Activated naive CD4-positive, alpha-beta T cell treated with anti-CD3 and anti-CD28 coated beads, Interleukin-2, amount 50 U/mL, for 24 hours (primary cell): ENCODE measurements around the gene WNT3.
A peak's percentile ranks its signal among the peaks of the same experiment; 100 is the strongest.
"Not testable (repeated sequence)": the region's sequence is repeated elsewhere in the genome, so short reads cannot be mapped to it uniquely, and the experiment has no call there.

Experiments used
- H3K27ac Mint-ChIP-seq: one replicate; pipeline ENCODE4 v1.8.0; 2021; ENCODE audit warnings: mild to moderate bottlenecking, mixed read lengths
- H3K27me3 Mint-ChIP-seq: one replicate; pipeline ENCODE4 v1.8.0; 2021; ENCODE audit warnings: mixed read lengths
- H3K36me3 Mint-ChIP-seq: one replicate; pipeline ENCODE4 v1.8.0; 2021; ENCODE audit warnings: mixed read lengths
- H3K4me1 Mint-ChIP-seq: one replicate; pipeline ENCODE4 v1.8.0; 2021; ENCODE audit warnings: mixed read lengths
- H3K4me3 Mint-ChIP-seq: one replicate; pipeline ENCODE4 v1.8.0; 2021; ENCODE audit warnings: mild to moderate bottlenecking, mixed read lengths
- H3K9me3 Mint-ChIP-seq: one replicate; pipeline ENCODE4 v1.8.0; 2021; ENCODE audit warnings: mixed read lengths

Gene WNT3

GRCh38 chr17:46770818-46771560 lies 47.5 kb downstream of the WNT3 start:
- Mint-ChIP-seq H3K27ac (no peak overlapping the region), H3K36me3 (no peaks in the 10 kb centered on the region), H3K4me3 (peak overlapping the region; percentile 63), H3K4me1 (peaks cover 8% of the 10 kb centered on the region), H3K9me3 (no peaks in the 10 kb centered on the region), H3K27me3 (peaks cover 16% of the 10 kb centered on the region)

DNA sequence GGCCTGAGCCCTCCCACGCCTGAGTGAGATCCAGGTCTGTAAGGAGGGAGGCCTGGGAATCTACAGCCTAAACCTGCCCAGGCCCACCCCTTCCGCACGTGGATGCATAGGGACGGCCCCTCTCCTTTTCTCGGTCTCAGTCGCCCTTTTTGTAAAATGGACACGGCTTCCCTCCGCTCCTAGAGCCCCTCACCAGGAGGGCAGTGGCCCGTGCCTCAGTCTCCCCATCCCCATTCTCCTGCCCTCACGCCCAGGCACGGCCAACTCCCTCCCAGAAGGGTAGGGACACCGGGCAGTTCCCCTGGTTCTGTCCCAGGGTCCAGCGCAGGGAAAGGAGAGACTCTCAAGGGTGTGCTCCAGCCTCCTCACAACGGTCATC lies 48.1 kb downstream of the WNT3 start:
- peak overlapping the region; percentile 63 for H3K4me3 Mint-ChIP-seq
- H3K4me1 Mint-ChIP-seq: peaks cover 8% of the 10 kb centered on the region
- H3K27me3 Mint-ChIP-seq: peaks cover 16% of the 10 kb centered on the region
- no peaks in the 10 kb centered on the region for H3K9me3 Mint-ChIP-seq
- H3K36me3 Mint-ChIP-seq: no peaks in the 10 kb centered on the region
- H3K27ac Mint-ChIP-seq: no peak overlapping the region

DNA sequence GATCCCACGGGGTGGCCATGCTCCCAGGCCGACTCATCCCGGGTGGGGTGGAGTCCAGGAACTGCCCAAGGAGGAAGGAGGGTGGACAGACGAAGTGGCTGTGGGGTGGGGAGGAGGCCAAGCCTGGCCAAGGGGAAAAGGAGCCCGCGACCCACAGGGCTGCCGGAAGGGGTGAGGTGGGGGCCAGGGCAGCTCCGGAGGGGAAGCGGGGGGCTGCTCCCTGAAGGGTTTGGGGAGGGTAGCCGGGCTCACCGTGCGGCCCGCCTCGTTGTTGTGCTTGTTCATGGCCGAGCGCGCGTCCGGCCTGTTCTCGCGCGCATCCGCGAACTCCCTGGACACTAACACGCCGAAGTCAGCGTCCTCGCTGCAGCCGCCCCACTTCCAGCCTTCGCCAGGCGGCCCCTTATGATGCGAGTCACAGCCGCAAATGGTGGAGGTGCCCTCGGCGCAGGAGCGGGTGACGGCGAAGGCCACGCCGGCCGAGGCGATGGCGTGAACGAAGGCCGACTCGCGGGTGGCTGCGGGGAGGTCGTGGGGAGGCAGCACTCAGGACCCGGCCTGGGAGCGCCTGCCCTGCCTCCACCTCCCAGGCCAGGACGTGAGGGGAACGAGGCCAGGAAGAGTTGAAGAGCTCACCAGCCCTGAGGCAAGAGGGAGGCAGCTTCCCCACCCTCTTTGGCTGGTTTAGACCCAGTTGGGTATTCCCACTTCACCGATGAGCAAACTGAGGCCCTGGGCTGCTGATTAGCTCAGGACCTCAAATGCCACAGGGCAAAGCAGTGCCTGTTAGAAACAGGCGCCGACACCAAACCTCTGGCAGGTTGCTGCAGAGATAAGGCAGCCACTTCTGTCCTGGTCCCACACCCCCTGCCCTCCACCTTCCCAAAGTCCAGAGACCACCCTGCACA lies 48.7 kb downstream of the WNT3 start:
- H3K4me1 Mint-ChIP-seq: peaks cover 8% of the 10 kb centered on the region
- peak overlapping the region; percentile 26 for H3K4me3 Mint-ChIP-seq
- H3K9me3 Mint-ChIP-seq: no peaks in the 10 kb centered on the region
- no peaks in the 10 kb centered on the region for H3K36me3 Mint-ChIP-seq
- peaks cover 16% of the 10 kb centered on the region for H3K27me3 Mint-ChIP-seq
- H3K27ac Mint-ChIP-seq: no peak overlapping the region

DNA sequence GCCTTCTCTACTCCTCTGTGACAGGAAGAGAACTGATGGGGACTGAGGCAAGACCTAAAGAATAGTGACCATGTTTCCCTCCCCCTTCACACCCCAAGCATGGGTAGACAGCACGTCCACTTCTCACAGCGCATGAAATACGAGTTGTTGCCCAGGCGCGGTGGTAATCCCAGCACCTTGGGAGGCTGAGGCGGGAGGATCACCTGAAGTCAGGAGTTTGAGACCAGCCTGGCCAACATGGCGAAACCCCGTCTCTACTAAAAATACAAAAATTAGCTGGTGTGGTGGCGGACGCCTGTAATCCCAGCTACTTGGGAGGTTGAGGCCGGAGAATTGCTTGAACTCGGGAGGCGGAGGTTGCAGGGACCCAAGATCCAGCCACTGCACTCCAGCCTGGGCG lies 49.6 kb downstream of the WNT3 start:
- not testable (repeated sequence) for H3K36me3 Mint-ChIP-seq, H3K27ac Mint-ChIP-seq, H3K9me3 Mint-ChIP-seq, H3K4me1 Mint-ChIP-seq, H3K4me3 Mint-ChIP-seq
- peaks cover 13% of the 10 kb centered on the region for H3K27me3 Mint-ChIP-seq

DNA sequence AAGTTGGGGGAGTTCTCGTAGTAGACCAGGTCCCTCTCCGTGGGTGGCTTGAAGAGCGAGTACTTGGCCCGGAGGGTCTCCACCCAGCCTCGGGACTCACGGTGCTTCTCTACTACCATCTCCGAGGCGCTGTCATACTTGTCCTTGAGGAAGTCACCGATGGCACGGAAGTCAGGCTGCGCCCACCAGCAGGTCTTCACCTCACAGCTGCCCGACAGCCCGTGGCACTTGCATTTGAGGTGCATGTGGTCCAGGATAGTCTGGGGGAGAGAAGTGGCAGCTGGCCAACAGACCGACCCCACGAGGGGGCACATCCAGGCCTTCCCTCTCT lies 50.0 kb downstream of the WNT3 start:
- peaks cover 11% of the 10 kb centered on the region for H3K27me3 Mint-ChIP-seq

DNA sequence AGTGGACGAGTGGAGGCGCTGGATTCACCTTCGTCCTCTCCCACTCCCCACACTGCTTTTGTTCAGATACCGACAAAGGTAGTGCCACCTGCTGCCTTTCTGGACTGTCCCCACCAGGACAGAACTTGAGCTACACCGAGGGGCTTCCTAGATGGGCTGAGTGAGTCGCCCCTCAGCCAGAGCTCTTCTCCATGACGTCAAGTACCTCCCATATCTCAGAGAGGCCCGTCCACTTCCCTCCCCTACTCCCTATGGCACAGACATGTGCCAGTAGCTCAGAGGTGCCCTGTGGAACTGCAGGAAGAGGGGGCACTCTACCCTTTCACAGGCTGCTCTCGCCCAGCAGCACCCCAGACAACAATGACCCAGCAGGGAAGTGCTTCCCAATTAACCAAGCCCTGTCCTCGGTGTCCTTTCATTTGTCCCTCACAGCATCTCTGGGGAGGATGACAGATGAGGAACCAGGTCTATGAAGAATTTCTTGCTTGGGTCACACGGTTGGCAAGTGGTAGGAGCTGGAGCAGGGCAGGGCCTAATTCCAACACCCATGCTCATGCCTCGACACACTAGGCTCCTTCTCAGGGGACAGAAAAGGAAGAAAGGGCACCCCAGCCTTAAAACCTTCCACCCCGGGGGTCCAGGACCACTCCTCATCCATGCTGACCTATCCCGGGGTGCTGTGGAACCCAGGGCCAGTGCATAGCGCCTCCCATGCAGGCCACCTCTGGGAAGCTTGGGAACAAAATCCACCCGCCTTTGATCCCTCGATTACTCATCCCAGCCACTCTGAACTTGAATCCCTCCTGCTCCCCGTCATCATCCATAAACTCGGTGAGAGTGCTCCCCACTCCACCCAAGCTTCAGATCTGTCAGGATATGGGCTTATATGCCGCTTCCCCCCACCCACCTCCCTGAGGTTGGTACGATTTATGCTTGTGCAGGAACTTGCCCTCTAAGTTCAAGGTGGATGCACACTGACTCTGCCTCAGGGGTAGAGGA lies 51.7 kb downstream of the WNT3 start:
- H3K27me3 Mint-ChIP-seq: peaks cover 6% of the 10 kb centered on the region
- peaks cover 8% of the 10 kb centered on the region for H3K4me1 Mint-ChIP-seq
- no peaks in the 10 kb centered on the region for H3K36me3 Mint-ChIP-seq
- H3K27ac Mint-ChIP-seq: no peak overlapping the region
- H3K9me3 Mint-ChIP-seq: no peaks in the 10 kb centered on the region
- no peak overlapping the region for H3K4me3 Mint-ChIP-seq

More for the DNA sequence above, 50.0 kb downstream of the WNT3 start:
- Mint-ChIP-seq H3K9me3 (no peaks in the 10 kb centered on the region), H3K4me3 (no peak overlapping the region), H3K4me1 (peaks cover 8% of the 10 kb centered on the region), H3K27ac (no peak overlapping the region), H3K36me3 (no peaks in the 10 kb centered on the region)

GRCh38 chr17:46765453-46765852 lies 53.0 kb downstream of the WNT3 start:
- Mint-ChIP-seq H3K27me3 (peaks cover 2% of the 10 kb centered on the region), H3K27ac (no peak overlapping the region), H3K4me3 (no peak overlapping the region), H3K9me3 (no peaks in the 10 kb centered on the region), H3K4me1 (peaks cover 4% of the 10 kb centered on the region), H3K36me3 (no peaks in the 10 kb centered on the region)

DNA sequence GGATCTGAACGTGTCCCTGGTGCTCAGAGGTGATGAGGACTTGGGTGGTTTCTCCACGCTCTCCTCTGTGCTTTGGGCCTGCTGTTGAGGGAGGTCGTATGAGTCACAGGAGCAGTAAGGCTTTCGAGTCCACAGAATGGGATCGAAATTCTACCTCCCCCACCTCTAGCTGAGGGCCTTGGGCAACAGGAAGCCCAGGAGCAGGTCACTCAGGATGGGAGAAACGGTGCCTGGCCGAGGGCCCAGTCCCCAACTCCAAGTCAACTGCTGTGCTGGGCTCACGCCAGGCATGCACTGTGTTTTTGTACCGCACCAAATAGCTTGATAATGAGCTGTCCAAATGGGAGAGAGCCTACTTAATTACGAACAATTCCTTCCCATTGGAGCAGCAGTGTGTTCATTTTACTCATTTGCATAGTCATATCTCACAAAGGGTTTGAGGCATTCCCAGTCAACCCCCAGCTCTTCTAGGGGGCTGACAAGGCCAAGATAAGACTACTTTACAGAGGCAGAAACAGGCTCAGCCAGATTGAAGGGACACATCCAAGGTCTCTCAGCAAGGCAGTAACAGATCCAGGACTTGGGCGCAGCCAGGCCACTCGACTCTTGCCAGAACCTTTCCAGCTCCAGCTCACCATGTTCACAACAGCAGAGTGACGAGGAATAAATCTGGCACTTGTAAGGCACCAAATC lies 53.6 kb downstream of the WNT3 start:
- peaks cover 2% of the 10 kb centered on the region for H3K27me3 Mint-ChIP-seq
- no peaks in the 10 kb centered on the region for H3K9me3 Mint-ChIP-seq
- H3K4me3 Mint-ChIP-seq: no peak overlapping the region
- no peak overlapping the region for H3K27ac Mint-ChIP-seq
- H3K36me3 Mint-ChIP-seq: no peaks in the 10 kb centered on the region
- H3K4me1 Mint-ChIP-seq: no peaks in the 10 kb centered on the region

- no peak overlapping the region for H3K27ac Mint-ChIP-seq
- peaks cover 6% of the 10 kb centered on the region for H3K36me3 Mint-ChIP-seq
- no peaks in the 10 kb centered on the region for H3K27me3 Mint-ChIP-seq
- H3K4me1 Mint-ChIP-seq: no peaks in the 10 kb centered on the region
- H3K9me3 Mint-ChIP-seq: no peaks in the 10 kb centered on the region
- no peak overlapping the region for H3K4me3 Mint-ChIP-seq
These were observed 54.3 kb downstream of the WNT3 start for GRCh38 chr17:46764000-46764708.

DNA sequence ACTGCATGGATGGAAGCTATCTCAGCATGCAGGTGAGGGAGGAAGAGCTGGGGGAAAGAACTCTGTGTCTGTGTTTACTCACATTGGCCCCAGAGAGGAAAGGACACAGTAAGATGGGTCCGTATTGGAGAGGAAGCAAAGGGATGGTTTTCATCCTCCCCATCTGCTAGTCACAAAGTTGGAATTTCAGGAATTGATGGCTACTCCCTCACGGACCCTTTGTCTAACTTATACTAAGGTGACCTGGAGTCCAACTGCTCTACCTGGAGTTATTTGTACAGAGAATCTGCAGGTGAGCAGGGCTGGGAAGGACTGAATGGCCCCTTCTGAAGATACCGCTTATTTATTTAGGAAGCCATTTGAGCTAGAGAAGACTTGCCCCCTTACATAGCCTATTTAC lies 55.1 kb downstream of the WNT3 start:
- Mint-ChIP-seq H3K9me3 (no peaks in the 10 kb centered on the region), H3K4me3 (no peak overlapping the region), H3K27me3 (no peaks in the 10 kb centered on the region), H3K36me3 (peaks cover 6% of the 10 kb centered on the region), H3K4me1 (no peaks in the 10 kb centered on the region), H3K27ac (no peak overlapping the region)

- H3K9me3 Mint-ChIP-seq: no peaks in the 10 kb centered on the region
These were observed 59.4 kb downstream of the WNT3 start for GRCh38 chr17:46759141-46759540.

GRCh38 chr17:46758614-46759013 lies 59.9 kb downstream of the WNT3 start:
- no peaks in the 10 kb centered on the region for H3K27me3 Mint-ChIP-seq
- no peaks in the 10 kb centered on the region for H3K4me1 Mint-ChIP-seq
- no peaks in the 10 kb centered on the region for H3K9me3 Mint-ChIP-seq
- no peak overlapping the region for H3K27ac Mint-ChIP-seq
- no peak overlapping the region for H3K4me3 Mint-ChIP-seq
- H3K36me3 Mint-ChIP-seq: peaks cover 16% of the 10 kb centered on the region

More at GRCh38 chr17:46759141-46759540, 59.4 kb downstream of the WNT3 start:
- Mint-ChIP-seq H3K27me3 (no peaks in the 10 kb centered on the region), H3K36me3 (peaks cover 16% of the 10 kb centered on the region), H3K27ac (no peak overlapping the region), H3K4me1 (no peaks in the 10 kb centered on the region), H3K4me3 (no peak overlapping the region)

GRCh38 chr17:46757588-46757987 lies 60.9 kb downstream of the WNT3 start:
- H3K4me1 Mint-ChIP-seq, H3K9me3 Mint-ChIP-seq, H3K27me3 Mint-ChIP-seq, H3K27ac Mint-ChIP-seq, H3K4me3 Mint-ChIP-seq: not testable (repeated sequence)
- peaks cover 16% of the 10 kb centered on the region for H3K36me3 Mint-ChIP-seq

GRCh38 chr17:46756861-46757260 lies 61.6 kb downstream of the WNT3 start:
- H3K36me3 Mint-ChIP-seq: peaks cover 16% of the 10 kb centered on the region
- H3K27ac Mint-ChIP-seq: no peak overlapping the region

More at GRCh38 chr17:46756861-46757260, 61.6 kb downstream of the WNT3 start:
- Mint-ChIP-seq H3K4me1 (no peaks in the 10 kb centered on the region), H3K27me3 (no peaks in the 10 kb centered on the region), H3K4me3 (no peak overlapping the region), H3K9me3 (no peaks in the 10 kb centered on the region)
